ENCODE results near the gene KIF26A. TPM values are rescaled to one million over a fixed set of nuclear protein-coding genes. Genes with fewer than 3 reads are reported as not detected.
A peak's percentile ranks its signal among the peaks of the same experiment; 100 is the strongest.

Gene KIF26A
- total RNA-seq, 1 experiment from 2014 or later = 5.5 TPM

- no peaks in the 10 kb centered on the region for H3K4me1 Mint-ChIP-seq (ENCODE audit: low read depth, unreplicated experiment)
- H3K9me3 Mint-ChIP-seq (ENCODE audit: unreplicated experiment) = no peaks in the 10 kb centered on the region
- Histone ChIP-seq H3K36me3 (ENCODE audit: control insufficient read depth, insufficient read depth, low read length) (no peaks in the 10 kb centered on the region), H3K27me3 (replicated peaks; ENCODE audit: control insufficient read depth, insufficient read depth, low read length) (peaks cover 5% of the 10 kb centered on the region; the same call in 1 of the 2 replicates), H3K9me3 (no peaks in the 10 kb centered on the region), H3K4me1 (peaks cover 15% of the 10 kb centered on the region), H3K4me3 (ENCODE audit: low read depth, low read length) (peak overlapping the region; percentile 53)
- BruUV-seq (replicated peaks) = no TSS peak
- ChIA-PET POLR2A (no interaction called here), CTCF (interaction anchor here (0.8 to 1.9 kb wide), 4 partner anchors 44 to 427 kb away, joined by 3 to 9 read pairs (median 4); no protein-coding TSS in a partner anchor)
- peak overlapping the region; percentile 47 for H3K4me3 Mint-ChIP-seq (ENCODE audit: unreplicated experiment)
- H3K27me3 Mint-ChIP-seq (ENCODE audit: insufficient read depth, unreplicated experiment) = peaks cover 12% of the 10 kb centered on the region
- intact Hi-C loops (cut with micrococcal nuclease; ENCODE audit: unreplicated experiment) = loop anchor here (1.0 to 2.0 kb wide), 3 partner anchors 233 to 503 kb away; no protein-coding TSS in a partner anchor
- H3K27ac Mint-ChIP-seq (ENCODE audit: unreplicated experiment) = no peak overlapping the region
- H3K36me3 Mint-ChIP-seq (ENCODE audit: insufficient read depth, unreplicated experiment) = no peaks in the 10 kb centered on the region
- DNase-seq = peak in 1 of 2 experiments; percentile 85
- peak; percentile 65 to 89 for TF ChIP-seq CTCF (IDR thresholded peaks at IDR 0.05; ENCODE audit: insufficient read depth in 1 of 2, low read depth in 1 of 2, low read length in 1 of 2, severe bottlenecking in 1 of 2, unreplicated experiment in 1 of 2)
Observed at GRCh38 chr14:104137297-104138097, 890 bp upstream of the KIF26A start.

- Histone ChIP-seq H3K9me3 (no peaks in the 10 kb centered on the region), H3K27me3 (replicated peaks; ENCODE audit: control insufficient read depth, insufficient read depth, low read length) (peaks cover 5% of the 10 kb centered on the region; the same call in 1 of the 2 replicates), H3K4me1 (peaks cover 15% of the 10 kb centered on the region), H3K4me3 (ENCODE audit: low read depth, low read length) (peak overlapping the region; percentile 53), H3K36me3 (ENCODE audit: control insufficient read depth, insufficient read depth, low read length) (no peaks in the 10 kb centered on the region)
- Mint-ChIP-seq H3K4me1 (ENCODE audit: low read depth, unreplicated experiment) (no peaks in the 10 kb centered on the region), H3K9me3 (ENCODE audit: unreplicated experiment) (no peaks in the 10 kb centered on the region), H3K27ac (ENCODE audit: unreplicated experiment) (no peak overlapping the region), H3K27me3 (ENCODE audit: insufficient read depth, unreplicated experiment) (peaks cover 11% of the 10 kb centered on the region), H3K4me3 (ENCODE audit: unreplicated experiment) (no peak overlapping the region), H3K36me3 (ENCODE audit: insufficient read depth, unreplicated experiment) (no peaks in the 10 kb centered on the region)
- TF ChIP-seq CTCF (IDR thresholded peaks at IDR 0.05; ENCODE audit: insufficient read depth in 1 of 2, low read depth in 1 of 2, low read length in 1 of 2, severe bottlenecking in 1 of 2, unreplicated experiment in 1 of 2) = no peak
- intact Hi-C loops (cut with micrococcal nuclease; ENCODE audit: unreplicated experiment) = loop anchor here (2.0 kb wide), 1 partner anchor 232 kb away; no protein-coding TSS in a partner anchor
- ChIA-PET CTCF (no interaction called here), POLR2A (no interaction called here)
- no peak for DNase-seq
- no TSS peak for BruUV-seq (replicated peaks)
Observed at GRCh38 chr14:104138718-104139459, 502 bp downstream of the KIF26A start.

GRCh38 chr14:104139460-104140212 is 1.2 kb downstream of the KIF26A start:
- peaks cover 5% of the 10 kb centered on the region; the same call in 1 of the 2 replicates for H3K27me3 ChIP-seq (replicated peaks; ENCODE audit: control insufficient read depth, insufficient read depth, low read length)
- no peak overlapping the region for H3K4me3 Mint-ChIP-seq (ENCODE audit: unreplicated experiment)
- H3K4me1 Mint-ChIP-seq (ENCODE audit: low read depth, unreplicated experiment) = no peaks in the 10 kb centered on the region
- CTCF ChIA-PET = no interaction called here
- H3K36me3 ChIP-seq (ENCODE audit: control insufficient read depth, insufficient read depth, low read length) = no peaks in the 10 kb centered on the region
- no peak overlapping the region for H3K4me3 ChIP-seq (ENCODE audit: low read depth, low read length)
- POLR2A ChIA-PET = no interaction called here
- no peaks in the 10 kb centered on the region for H3K9me3 Mint-ChIP-seq (ENCODE audit: unreplicated experiment)
- H3K27ac Mint-ChIP-seq (ENCODE audit: unreplicated experiment) = no peak overlapping the region
- intact Hi-C loops (cut with micrococcal nuclease; ENCODE audit: unreplicated experiment) = loop anchor here (2.0 kb wide), 1 partner anchor 231 kb away; no protein-coding TSS in a partner anchor
- TF ChIP-seq CTCF (IDR thresholded peaks at IDR 0.05; ENCODE audit: insufficient read depth in 1 of 2, low read depth in 1 of 2, low read length in 1 of 2, severe bottlenecking in 1 of 2, unreplicated experiment in 1 of 2) = no peak
- H3K9me3 ChIP-seq = no peaks in the 10 kb centered on the region
- DNase-seq = no peak
- BruUV-seq (replicated peaks) = no TSS peak
- H3K4me1 ChIP-seq = peaks cover 15% of the 10 kb centered on the region
- H3K27me3 Mint-ChIP-seq (ENCODE audit: insufficient read depth, unreplicated experiment) = peaks cover 11% of the 10 kb centered on the region
- no peaks in the 10 kb centered on the region for H3K36me3 Mint-ChIP-seq (ENCODE audit: insufficient read depth, unreplicated experiment)
